ENCODE results near the gene LOXL1.

The LOXL1 gene

DNA sequence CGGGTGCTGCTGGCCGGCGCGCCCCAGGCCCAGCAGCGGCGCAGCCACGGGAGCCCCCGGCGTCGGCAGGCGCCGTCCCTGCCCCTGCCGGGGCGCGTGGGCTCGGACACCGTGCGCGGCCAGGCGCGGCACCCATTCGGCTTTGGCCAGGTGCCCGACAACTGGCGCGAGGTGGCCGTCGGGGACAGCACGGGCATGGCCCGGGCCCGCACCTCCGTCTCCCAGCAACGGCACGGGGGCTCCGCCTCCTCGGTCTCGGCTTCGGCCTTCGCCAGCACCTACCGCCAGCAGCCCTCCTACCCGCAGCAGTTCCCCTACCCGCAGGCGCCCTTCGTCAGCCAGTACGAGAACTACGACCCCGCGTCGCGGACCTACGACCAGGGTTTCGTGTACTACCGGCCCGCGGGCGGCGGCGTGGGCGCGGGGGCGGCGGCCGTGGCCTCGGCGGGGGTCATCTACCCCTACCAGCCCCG lies 777 bp downstream of the LOXL1 start:
- TF ChIP-seq, protein P1, sequence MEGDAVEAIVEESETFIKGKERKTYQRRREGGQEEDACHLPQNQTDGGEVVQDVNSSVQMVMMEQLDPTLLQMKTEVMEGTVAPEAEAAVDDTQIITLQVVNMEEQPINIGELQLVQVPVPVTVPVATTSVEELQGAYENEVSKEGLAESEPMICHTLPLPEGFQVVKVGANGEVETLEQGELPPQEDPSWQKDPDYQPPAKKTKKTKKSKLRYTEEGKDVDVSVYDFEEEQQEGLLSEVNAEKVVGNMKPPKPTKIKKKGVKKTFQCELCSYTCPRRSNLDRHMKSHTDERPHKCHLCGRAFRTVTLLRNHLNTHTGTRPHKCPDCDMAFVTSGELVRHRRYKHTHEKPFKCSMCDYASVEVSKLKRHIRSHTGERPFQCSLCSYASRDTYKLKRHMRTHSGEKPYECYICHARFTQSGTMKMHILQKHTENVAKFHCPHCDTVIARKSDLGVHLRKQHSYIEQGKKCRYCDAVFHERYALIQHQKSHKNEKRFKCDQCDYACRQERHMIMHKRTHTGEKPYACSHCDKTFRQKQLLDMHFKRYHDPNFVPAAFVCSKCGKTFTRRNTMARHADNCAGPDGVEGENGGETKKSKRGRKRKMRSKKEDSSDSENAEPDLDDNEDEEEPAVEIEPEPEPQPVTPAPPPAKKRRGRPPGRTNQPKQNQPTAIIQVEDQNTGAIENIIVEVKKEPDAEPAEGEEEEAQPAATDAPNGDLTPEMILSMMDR (IDR thresholded peaks at IDR 0.05), result no peak

DNA sequence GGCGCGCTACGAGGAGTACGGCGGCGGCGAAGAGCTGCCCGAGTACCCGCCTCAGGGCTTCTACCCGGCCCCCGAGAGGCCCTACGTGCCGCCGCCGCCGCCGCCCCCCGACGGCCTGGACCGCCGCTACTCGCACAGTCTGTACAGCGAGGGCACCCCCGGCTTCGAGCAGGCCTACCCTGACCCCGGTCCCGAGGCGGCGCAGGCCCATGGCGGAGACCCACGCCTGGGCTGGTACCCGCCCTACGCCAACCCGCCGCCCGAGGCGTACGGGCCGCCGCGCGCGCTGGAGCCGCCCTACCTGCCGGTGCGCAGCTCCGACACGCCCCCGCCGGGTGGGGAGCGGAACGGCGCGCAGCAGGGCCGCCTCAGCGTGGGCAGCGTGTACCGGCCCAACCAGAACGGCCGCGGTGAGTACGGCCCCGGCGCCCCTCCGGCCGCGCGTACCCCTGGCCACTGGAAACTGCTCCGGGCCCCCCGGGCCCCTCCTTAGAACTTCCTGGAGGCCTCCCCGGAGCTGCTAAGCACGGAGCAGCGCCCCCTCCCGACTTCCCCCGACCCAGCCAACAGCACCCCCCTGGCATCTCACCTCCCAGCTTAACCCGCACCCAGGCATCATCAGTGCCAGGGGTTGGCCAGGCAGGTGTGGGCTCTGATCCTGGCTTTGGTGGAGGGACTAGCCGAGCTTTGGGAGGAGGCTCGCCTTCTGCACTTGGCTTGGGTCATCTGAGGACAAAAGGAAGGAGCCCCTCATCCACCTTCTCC lies 1.4 kb downstream of the LOXL1 start:
- TF ChIP-seq, protein P1 (IDR thresholded peaks at IDR 0.05), result peak; percentile 62

- TF ChIP-seq, protein P1 (IDR thresholded peaks at IDR 0.05), result no peak
These were observed 1.9 kb downstream of the LOXL1 start for GRCh38 chr15:73928241-73928579.

- TF ChIP-seq, protein P1 (IDR thresholded peaks at IDR 0.05), result no peak
These were observed 2.8 kb downstream of the LOXL1 start for GRCh38 chr15:73928971-73929627.

DNA sequence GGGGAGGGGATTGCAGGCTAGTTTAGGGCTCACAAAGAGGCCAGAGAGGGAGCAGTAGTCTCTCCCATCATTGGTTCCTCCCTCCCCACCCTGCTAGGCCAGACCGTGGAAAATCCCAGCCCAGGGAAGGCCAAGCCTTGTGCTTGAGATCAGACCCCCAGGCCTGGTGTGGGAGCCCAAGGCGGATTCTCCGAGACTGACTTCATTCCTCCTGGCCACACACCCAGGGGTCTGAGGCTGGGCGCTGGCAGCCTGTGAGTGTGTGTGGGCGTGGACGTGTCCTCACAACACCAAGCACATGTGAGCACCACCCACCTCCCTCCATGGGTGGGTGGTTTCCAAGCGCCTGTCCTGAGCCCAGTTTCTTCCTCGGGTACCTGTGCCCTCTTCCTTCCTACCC lies 4.1 kb downstream of the LOXL1 start:
- TF ChIP-seq, protein P1 (IDR thresholded peaks at IDR 0.05), result no peak

GRCh38 chr15:73930790-73931281 lies 4.6 kb downstream of the LOXL1 start:
- TF ChIP-seq, protein P1 (IDR thresholded peaks at IDR 0.05), result no peak

- TF ChIP-seq, protein P1 (IDR thresholded peaks at IDR 0.05), result no peak
These were observed 5.2 kb downstream of the LOXL1 start for GRCh38 chr15:73931441-73931840.
